ENCODE measurements around the gene PPP1R9A.

The PPP1R9A gene

GRCh38 chr7:95001258-95001657, 93.9 kb downstream of the PPP1R9A start:
- Histone ChIP-seq H4K20me1 (ENCODE audit: insufficient read depth, low read length, poor library complexity, severe bottlenecking) (no peaks in the 10 kb centered on the region), H3K9me3 (ENCODE audit: insufficient read depth, low read depth, low read length) (no peaks in the 10 kb centered on the region), H3K27me3 (ENCODE audit: insufficient read depth, low read length, poor library complexity, severe bottlenecking) (no peaks in the 10 kb centered on the region), H3K9me2 (replicated peaks; ENCODE audit: low read depth, low read length) (no peaks in the 10 kb centered on the region), H2AFZ (ENCODE audit: low read length) (no peak overlapping the region), H3K4me2 (ENCODE audit: low read depth, low read length, poor library complexity, severe bottlenecking) (no peak overlapping the region), H3K4me1 (ENCODE audit: insufficient read depth, low read length, poor library complexity, severe bottlenecking) (no peaks in the 10 kb centered on the region), H3K79me2 (ENCODE audit: insufficient read depth, low read length) (no peaks in the 10 kb centered on the region), H3K36me3 (ENCODE audit: insufficient read depth, low read length) (no peaks in the 10 kb centered on the region), H3F3A (ENCODE audit: low read depth) (no peaks in the 10 kb centered on the region), H3K4me3 (ENCODE audit: low read length, poor library complexity, severe bottlenecking) (no peak overlapping the region), H3K9ac (ENCODE audit: low read depth, low read length, poor library complexity, severe bottlenecking) (no peak overlapping the region)
- no peak for TF ChIP-seq CTCF (conservative IDR thresholded peaks at IDR 0.05; ENCODE audit: low read length)
- no peak for TF ChIP-seq EZH2phosphoT487 (IDR thresholded peaks at IDR 0.05; ENCODE audit: borderline replicate concordance)

- H3K4me3 ChIP-seq (ENCODE audit: low read length, poor library complexity, severe bottlenecking), result no peak overlapping the region
- no peaks in the 10 kb centered on the region for H4K20me1 ChIP-seq (ENCODE audit: insufficient read depth, low read length, poor library complexity, severe bottlenecking)
- no peaks in the 10 kb centered on the region for H3K4me1 ChIP-seq (ENCODE audit: insufficient read depth, low read length, poor library complexity, severe bottlenecking)
- TF ChIP-seq CTCF (conservative IDR thresholded peaks at IDR 0.05; ENCODE audit: low read length), result no peak
- TF ChIP-seq EZH2phosphoT487 (IDR thresholded peaks at IDR 0.05; ENCODE audit: borderline replicate concordance), result no peak
- H3F3A ChIP-seq (ENCODE audit: low read depth), result no peaks in the 10 kb centered on the region
- no peak overlapping the region for H3K9ac ChIP-seq (ENCODE audit: low read depth, low read length, poor library complexity, severe bottlenecking)
- H3K36me3 ChIP-seq (ENCODE audit: insufficient read depth, low read length), result no peaks in the 10 kb centered on the region
- H3K27me3 ChIP-seq (ENCODE audit: insufficient read depth, low read length, poor library complexity, severe bottlenecking), result no peaks in the 10 kb centered on the region
- no peaks in the 10 kb centered on the region for H3K9me3 ChIP-seq (ENCODE audit: insufficient read depth, low read depth, low read length)
- H3K4me2 ChIP-seq (ENCODE audit: low read depth, low read length, poor library complexity, severe bottlenecking), result no peak overlapping the region
- H3K9me2 ChIP-seq (replicated peaks; ENCODE audit: low read depth, low read length), result no peaks in the 10 kb centered on the region
- no peak overlapping the region for H2AFZ ChIP-seq (ENCODE audit: low read length)
- no peaks in the 10 kb centered on the region for H3K79me2 ChIP-seq (ENCODE audit: insufficient read depth, low read length)
Measured at GRCh38 chr7:95001815-95002561, 94.6 kb downstream of the PPP1R9A start.

- Histone ChIP-seq H3K36me3 (ENCODE audit: insufficient read depth, low read length) (no peaks in the 10 kb centered on the region), H2AFZ (ENCODE audit: low read length) (no peak overlapping the region), H3K79me2 (ENCODE audit: insufficient read depth, low read length) (no peaks in the 10 kb centered on the region), H4K20me1 (ENCODE audit: insufficient read depth, low read length, poor library complexity, severe bottlenecking) (no peaks in the 10 kb centered on the region), H3K27me3 (ENCODE audit: insufficient read depth, low read length, poor library complexity, severe bottlenecking) (no peaks in the 10 kb centered on the region), H3K9me2 (replicated peaks; ENCODE audit: low read depth, low read length) (no peaks in the 10 kb centered on the region), H3K9me3 (ENCODE audit: insufficient read depth, low read depth, low read length) (no peaks in the 10 kb centered on the region), H3K4me2 (ENCODE audit: low read depth, low read length, poor library complexity, severe bottlenecking) (no peak overlapping the region), H3K4me3 (ENCODE audit: low read length, poor library complexity, severe bottlenecking) (no peak overlapping the region), H3K4me1 (ENCODE audit: insufficient read depth, low read length, poor library complexity, severe bottlenecking) (no peaks in the 10 kb centered on the region), H3K9ac (ENCODE audit: low read depth, low read length, poor library complexity, severe bottlenecking) (no peak overlapping the region), H3F3A (ENCODE audit: low read depth) (no peaks in the 10 kb centered on the region)
- TF ChIP-seq CTCF (conservative IDR thresholded peaks at IDR 0.05; ENCODE audit: low read length) (no peak), EZH2phosphoT487 (IDR thresholded peaks at IDR 0.05; ENCODE audit: borderline replicate concordance) (no peak)
Measured at GRCh38 chr7:95002775-95003174, 95.4 kb downstream of the PPP1R9A start.
